Mucosa of gallbladder (tissue), 1 donor: ENCODE data around the gene TSN. TPM values are rescaled to one million over a fixed set of nuclear protein-coding genes. Genes with fewer than 3 reads are reported as not detected.
"Not testable (repeated sequence)": the region's sequence is repeated elsewhere in the genome, so short reads cannot be mapped to it uniquely, and the experiment has no call there.

Experiments used
- DNase-seq: peaks from one replicate; pipeline ENCODE4 v3.0.0-alpha.2; 2020; ENCODE audit warnings: low spot score
- total RNA-seq: library from RNA; stranded (reverse); gene quantifications from one replicate; pipeline ENCODE4 v1.2.1, GENCODE V29; 2021
- donor health status: DM: no; HTN: no; CAD: no.

TSN gene
- total RNA-seq, 1 donor from 2014 or later: 76.5 TPM

DNA sequence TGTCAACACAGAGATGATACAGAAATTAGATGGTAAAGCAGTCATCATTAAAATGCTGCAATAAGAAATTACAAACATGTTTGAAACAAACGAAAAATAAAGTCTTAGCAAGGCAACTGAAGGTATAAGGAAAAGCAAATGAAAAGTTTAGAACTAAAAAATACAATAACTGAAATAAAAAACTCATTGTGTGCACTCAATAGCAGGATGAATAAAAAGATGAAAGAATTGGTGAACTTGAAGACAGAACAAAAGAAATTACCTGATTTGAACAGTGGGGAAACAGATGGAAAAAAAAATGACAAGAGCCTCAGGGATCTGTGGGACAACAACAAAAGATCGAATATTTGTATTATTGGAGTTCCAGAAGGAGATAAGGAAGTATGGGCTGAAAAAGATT, 46.5 kb downstream of the TSN start:
- no peak for DNase-seq

DNA sequence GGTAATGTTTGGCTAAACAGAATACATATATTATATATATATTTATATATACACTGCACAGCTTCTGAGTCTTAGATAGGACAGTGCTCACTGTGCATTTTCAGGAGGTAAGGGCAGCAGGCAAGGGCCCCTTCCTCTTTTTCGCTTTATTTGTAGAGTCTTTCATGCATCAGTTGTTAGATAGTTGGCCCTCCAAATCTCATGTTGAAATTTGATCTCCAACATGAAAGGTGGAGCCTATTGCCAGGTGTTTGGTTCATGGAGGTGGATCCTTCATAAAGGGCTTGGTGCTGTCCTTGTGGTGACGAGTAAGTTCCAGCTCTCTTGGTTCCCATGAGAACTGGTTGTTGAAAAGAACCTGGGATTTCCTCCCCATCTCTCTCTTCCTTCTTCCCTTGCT, 48.1 kb downstream of the TSN start:
- DNase-seq: no peak

DNA sequence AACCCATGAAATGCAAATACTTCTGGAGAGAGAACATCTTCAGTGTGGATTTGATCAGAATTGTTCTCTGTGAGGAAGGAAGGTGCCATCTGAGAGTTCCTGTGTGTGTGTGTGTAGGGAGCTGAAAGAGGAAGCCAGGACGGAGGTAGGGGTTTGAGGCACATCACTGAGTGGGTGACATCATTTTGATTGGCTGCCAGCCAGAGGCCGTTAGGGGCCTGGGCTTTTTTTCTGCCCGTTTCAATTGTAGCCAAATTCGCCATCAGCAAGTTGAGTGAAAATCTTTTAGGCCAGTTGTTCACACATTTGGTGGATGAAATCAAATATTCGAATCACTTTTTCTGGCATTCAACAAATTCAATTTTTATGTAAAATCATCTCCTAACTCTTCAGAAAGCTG, 48.9 kb downstream of the TSN start:
- no peak for DNase-seq

DNA sequence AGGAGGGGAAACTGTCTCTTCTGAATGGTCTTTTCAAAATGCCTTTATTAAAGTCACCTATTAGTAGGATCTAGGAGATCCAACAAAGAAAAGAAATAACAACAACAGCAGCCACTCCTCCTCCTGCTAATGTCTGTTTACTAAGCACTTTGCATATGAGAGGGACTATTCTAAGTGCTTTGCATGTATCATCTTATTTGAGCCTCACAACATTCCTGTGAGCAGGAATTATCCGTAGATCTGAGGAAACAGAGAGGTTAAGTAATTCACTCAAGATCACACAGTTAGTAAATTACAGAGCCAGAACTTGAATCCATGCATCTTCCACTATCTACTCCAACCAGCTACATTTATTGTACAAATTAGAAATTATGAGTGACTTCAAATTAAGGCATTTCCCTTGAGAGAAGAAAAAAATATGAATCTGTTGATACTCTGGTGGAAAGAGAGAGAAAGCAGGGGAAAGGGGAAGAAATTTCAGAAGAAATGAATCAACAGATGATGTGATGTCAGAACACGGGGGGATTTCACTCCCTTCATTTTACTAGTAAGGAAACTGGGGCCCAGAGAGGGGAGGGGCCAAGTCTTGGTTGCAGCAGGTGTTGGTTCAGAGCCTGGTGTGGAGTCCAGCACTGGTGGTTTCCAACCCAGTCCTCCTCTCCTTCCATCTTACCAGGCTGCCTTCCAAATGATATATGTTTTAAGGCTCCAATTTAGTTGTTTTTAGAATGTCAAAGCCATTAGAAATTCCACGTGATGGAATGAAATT, 49.7 kb downstream of the TSN start:
- DNase-seq: no peak

DNA sequence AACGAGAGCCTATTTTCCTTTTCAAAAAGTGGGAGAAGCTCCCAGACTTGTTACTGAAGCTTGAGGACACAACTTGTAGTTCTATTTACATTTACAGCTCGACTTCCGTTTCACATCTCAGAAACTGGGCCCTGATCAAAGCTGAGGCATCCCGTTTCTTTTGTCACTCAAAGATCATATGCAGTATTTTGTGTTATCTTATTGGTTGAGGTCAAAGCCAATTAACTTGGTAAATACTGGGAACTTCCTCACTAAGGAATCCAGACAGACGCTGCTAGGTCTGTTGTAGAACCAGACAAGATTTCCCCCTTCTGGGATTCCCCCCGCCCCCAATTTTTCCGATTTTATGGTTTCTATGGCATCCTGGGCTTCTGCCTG, 50.3 kb downstream of the TSN start:
- DNase-seq: no peak

DNA sequence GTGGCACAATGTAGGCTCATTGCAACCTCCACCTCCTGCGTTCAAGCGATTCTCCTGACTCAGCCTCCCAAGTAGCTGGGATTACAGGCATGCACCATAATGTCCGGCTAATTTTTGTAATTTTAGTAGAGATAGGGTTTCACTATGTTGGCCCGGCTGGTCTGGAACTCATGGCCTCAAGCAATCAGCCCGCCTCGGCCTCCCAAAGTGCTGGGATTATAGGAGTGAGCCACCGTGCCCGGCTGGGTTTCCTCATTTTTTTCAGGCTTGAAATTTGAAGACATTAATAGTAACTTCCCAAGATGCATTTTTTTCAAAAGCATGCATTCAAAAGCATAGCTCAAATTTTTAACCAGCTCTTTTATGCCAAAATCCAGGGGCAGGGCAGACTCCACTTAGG, 52.3 kb downstream of the TSN start:
- DNase-seq: not testable (repeated sequence)

DNA sequence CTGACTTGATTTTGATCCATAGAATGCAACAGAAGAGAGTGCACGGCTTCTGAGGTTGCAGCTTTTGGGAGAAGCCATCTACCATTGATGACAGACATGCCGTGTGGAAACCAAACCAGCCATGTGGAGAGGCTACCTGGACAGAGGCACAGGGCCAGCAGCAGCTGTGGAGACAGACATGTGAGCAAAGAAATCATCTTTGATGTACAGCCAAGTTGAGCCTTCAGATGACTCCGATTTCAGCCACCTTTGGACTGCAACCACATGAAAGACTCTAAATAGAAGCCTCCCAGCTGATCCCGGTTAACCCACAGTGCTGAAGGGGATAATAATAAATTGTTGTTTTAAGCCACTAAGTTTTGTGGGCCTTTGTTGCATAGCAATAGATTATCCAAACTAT, 54.2 kb downstream of the TSN start:
- DNase-seq: no peak

DNA sequence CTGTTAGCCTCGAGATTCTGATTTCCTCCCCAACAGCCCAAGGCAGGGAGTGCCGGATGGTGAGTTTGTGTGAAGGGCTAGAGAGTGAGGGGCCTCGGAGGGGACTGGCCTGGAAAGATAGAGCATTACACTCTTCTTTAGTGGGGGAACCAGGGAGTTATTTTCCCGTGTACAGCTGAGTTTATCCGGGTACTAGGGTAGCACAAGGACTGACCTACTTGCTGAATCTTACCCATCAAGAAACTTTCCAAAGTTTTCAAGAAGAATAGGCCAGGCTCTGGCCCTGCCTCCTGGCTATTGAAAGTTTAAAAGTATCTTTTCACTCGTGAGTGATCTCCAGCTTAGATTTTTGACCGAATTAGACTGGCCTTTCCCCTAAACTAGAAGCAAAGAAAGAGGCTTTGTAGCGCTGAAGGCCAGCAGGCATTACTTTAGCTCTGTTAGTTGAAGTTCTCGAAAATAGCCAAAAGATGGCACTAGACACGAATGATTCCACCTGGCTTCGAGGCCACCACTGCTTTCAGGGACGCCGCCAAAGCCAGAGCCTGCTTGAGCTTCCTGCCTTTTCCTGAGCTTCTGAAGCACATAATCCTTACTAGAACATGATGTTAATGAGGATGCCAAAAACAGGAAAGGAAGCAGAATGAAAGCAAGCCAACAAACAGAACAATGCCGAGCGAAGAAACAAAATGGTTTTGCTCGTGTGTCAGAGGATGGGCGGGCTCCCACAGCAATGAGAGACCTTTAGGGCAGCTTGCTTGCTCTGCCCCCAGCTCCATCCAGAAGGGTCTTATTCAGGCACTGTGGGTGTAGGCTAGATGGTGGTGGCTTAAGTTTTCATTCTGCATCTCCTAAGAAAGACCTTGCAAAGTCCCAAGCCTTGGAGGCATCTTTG, 55.8 kb downstream of the TSN start:
- DNase-seq: peak; percentile 34

DNA sequence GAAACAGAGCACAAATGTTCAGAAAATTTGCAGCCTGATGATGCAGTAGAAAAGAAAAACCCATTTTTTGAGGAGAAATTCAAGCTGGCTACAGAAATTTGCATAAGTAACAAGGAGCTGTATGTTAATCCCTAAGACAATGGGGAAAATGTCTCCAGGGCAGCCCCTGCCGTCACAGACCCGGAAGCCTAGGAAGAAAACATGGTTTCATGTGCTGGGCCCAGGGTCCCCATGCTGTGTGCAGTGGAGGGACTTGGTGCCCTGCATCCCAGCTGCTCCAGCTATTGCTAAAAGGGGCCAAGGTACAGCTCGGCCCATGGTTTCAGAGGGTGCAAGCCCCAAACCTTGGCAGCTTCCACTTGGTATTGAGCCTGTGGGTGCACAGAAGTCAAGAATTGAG, 57.6 kb downstream of the TSN start:
- DNase-seq: not testable (repeated sequence)

DNA sequence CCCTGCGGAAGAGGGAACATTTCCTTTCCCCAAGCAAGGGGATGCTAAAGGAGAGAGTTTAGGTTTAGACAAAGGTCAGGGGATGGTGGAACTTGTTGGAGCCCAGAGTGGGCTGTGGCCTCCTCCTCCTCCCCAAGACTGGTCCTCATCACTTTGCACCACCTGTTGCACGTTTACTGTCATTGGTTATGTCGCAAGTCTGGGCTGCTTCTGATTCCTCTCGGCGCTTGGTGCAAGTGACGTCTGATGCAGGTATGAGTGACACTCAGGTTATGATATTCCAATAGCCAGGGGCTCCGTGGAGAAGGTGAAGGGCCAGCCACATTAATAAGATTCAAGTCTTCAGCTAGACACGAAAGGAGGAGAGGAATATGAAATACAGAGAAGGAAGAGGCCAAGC, 59.8 kb downstream of the TSN start:
- DNase-seq: no peak

DNA sequence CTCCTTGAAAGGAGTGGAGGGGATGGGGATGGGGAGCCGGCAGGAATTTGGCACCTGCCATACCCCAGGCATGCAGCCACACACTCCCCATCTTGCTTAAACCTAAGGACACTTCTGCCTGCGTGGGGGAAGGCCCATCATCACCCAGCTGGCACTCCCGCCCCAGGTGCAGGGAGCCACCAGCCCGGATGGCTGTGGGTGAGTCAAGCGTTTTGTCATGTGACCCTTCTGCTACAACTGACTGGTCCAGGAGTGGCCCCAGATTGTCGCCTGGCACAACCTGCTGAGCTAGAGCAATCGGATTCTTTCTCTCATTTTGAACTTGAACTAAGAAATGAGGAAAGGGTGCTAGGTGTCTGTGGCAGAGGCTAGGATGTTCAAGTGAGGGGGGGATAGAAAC, 61.3 kb downstream of the TSN start:
- no peak for DNase-seq

DNA sequence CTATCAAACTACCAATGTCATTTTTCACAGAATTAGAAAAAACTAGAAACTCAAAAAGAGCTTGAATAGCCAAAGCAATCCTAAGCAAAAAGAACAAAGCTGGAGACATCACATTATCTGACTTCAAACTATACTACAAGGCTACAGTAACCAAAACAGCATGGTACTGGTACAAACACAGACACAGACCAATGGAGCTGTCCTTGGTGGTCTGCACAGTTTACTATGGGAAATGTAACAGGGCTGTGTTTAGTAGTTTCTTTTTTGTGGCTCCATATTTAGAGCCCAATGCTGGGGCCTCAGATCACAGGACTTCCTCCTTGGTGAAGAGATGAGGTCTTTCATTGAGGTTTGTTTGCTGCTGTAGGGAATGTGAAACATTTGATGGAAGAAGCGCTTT, 61.9 kb downstream of the TSN start:
- not testable (repeated sequence) for DNase-seq

Other genes starting within 250 kb of the TSN start
- gene RNU4ATAC, start 224.8 kb upstream of the TSN start, total RNA-seq: not detected
- 51.4 TPM for gene CLASP1, start 106.2 kb upstream of the TSN start, total RNA-seq
- 27.8 TPM for gene NIFK, start 18.8 kb upstream of the TSN start, total RNA-seq